ENCODE measurements around the gene TMEM154. TPM values are rescaled to one million over a fixed set of nuclear protein-coding genes. Genes with fewer than 3 reads are reported as not detected.

The TMEM154 gene
- total RNA-seq, 4 donors from 2014 or later: 2.0 to 13.4 (median 3.3) TPM

DNA sequence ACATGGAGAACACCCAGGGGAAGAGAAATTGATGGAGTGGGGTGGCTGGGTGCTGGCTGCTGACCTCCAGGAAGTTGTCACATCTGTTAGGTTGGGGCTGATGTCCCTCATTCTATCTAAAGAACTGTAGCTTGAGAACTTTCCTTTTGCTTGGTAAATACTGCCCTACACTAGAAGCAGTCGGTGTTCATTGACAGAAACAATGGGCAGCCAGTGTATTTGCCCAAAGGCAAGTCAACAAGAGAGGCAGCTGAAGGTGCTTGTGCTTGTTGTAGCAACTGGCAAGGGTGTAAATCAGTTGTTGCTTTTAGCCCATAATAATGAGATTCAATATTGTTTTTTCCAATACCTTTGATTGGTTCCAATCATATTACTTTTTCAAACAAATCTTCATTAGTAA, 956 bp downstream of the TMEM154 start:
- DNase-seq (ENCODE audit: low spot score) (no peak), ATAC-seq (ENCODE audit: low FRiP score) (no peak)
- TF ChIP-seq, protein P1, sequence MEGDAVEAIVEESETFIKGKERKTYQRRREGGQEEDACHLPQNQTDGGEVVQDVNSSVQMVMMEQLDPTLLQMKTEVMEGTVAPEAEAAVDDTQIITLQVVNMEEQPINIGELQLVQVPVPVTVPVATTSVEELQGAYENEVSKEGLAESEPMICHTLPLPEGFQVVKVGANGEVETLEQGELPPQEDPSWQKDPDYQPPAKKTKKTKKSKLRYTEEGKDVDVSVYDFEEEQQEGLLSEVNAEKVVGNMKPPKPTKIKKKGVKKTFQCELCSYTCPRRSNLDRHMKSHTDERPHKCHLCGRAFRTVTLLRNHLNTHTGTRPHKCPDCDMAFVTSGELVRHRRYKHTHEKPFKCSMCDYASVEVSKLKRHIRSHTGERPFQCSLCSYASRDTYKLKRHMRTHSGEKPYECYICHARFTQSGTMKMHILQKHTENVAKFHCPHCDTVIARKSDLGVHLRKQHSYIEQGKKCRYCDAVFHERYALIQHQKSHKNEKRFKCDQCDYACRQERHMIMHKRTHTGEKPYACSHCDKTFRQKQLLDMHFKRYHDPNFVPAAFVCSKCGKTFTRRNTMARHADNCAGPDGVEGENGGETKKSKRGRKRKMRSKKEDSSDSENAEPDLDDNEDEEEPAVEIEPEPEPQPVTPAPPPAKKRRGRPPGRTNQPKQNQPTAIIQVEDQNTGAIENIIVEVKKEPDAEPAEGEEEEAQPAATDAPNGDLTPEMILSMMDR (IDR thresholded peaks at IDR 0.05): no peak

- DNase-seq (ENCODE audit: low spot score) (no peak), ATAC-seq (ENCODE audit: low FRiP score) (no peak)
- TF ChIP-seq, protein P1 (IDR thresholded peaks at IDR 0.05): no peak
These were observed 2.7 kb downstream of the TMEM154 start for GRCh38 chr4:152677117-152677516.

GRCh38 chr4:152676052-152676854, 3.5 kb downstream of the TMEM154 start:
- TF ChIP-seq, protein P1 (IDR thresholded peaks at IDR 0.05): no peak
- DNase-seq (ENCODE audit: low spot score) (no peak), ATAC-seq (ENCODE audit: low FRiP score) (no peak)

DNA sequence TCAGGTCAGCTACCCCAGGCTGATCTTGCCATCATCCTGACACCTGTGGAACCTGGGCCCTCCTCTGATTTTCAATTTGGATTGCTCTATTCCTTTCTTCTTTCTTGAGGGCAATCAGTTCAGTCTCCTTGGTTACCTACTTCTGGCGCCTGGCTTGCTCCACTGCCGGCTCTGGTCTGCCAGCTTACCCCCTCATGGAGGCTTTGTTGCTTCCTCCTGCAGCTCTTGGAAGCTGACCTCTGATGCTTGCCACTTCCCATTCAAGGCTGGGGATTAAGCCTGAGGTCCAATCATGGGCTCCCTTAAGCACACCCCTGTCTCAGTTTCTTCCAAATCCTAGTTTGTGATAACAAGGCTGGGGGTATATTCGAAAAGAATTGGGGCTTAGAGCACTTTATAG, 5.4 kb downstream of the TMEM154 start:
- ATAC-seq (ENCODE audit: low FRiP score): no peak
- no peak for DNase-seq (ENCODE audit: low spot score)
- TF ChIP-seq, protein P1 (IDR thresholded peaks at IDR 0.05): no peak

- TF ChIP-seq, protein P1 (IDR thresholded peaks at IDR 0.05): no peak
- no peak for ATAC-seq (ENCODE audit: low FRiP score)
- no peak for DNase-seq (ENCODE audit: low spot score)
These were observed 6.3 kb downstream of the TMEM154 start for GRCh38 chr4:152673489-152673888.

DNA sequence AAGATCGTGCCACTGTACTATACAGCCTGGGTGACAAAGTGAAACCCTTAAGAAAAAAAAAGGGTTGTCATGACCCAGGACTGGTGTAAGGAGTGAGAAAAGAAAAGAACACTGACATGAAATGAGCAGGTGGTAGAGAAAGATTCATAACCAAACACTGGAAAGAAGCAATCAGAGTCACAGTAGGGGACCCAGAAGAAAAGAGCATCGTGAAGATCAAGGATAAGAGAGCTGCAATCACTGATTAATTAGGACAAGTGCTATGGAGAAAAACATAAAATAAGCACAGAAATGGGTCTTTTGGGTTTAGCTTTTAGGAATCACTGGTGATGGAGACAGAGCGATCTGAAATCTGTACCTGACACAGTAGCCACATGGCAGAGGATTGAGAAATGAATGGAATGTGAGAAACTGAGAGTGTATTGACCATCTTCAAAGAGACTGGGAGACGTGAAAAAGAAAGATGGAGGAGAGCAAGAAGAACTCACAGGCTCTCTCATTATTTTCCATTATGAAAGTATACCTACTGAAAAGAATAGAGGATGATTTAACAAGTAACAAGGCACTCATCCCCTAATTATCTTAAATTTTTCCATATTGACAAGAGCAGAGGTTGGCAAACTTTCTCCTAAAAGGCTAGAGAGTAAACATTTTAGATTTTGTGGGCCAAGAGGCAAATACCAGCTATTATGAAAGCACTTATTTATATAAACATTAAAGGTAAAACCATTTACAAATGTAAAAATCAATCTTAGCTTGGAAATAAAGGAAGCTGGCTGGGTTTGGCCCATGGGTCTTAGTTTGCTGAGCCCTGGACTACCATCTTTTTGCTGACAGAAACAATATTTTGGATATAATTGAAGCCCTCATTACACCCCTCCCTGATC, 7.3 kb downstream of the TMEM154 start:
- ATAC-seq (ENCODE audit: low FRiP score): no peak
- DNase-seq (ENCODE audit: low spot score): no peak
- TF ChIP-seq, protein P1 (IDR thresholded peaks at IDR 0.05): no peak

All from omental fat pad (tissue), 4 donors.